ENCODE measurements around the gene TATDN3.

DNA sequence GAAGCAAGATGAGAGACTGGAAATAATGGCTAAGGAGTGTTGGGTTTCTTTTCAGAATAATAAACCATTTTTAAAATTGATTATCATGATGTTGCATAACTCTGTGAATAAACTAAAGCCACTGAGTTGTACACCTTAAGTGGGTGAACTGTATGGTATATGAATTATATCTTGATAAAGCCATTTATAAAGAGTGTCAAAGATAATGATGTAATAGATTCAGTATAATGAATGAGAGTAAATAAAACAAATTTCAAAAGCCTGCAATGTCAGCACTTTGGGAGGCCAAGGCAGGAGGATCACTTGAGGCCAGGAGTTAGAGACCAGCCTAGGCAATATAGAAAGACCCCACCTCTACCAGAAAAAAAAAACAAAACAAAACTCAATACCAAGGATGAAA lies 16.5 kb upstream of the TATDN3 start:
- TF ChIP-seq CTCF (IDR thresholded peaks at IDR 0.05) (no peak), POLR2A (IDR thresholded peaks at IDR 0.05) (no peak)
